ENCODE measurements around the gene PERCC1.

PERCC1 gene

DNA sequence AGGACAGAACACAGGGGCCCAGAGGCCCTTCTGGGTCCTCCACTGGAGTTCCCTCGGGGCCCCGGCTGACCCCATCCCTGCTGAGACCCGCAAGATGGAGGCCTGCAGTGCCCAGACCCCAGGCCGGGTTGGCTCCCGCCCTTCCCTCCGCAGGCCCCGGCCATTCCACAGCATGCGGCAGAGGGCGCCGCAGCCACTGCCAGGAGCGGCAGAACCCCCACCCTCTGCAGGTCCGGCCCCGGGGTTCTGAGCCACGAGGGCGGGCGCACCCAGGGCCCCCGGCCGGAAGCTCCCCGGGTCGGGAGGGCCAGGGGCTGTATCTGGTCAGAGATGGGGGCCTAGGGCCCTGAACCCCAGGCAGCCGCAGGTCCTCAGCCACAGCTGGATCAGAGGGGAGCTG is 2.4 kb upstream of the PERCC1 start:
- Histone ChIP-seq H3K4me1 (ENCODE audit: control insufficient read depth, insufficient read depth, low read length) (no peaks in the 10 kb centered on the region), H3K36me3 (ENCODE audit: control insufficient read depth, insufficient read depth, low read length) (no peaks in the 10 kb centered on the region), H3K27me3 (ENCODE audit: control insufficient read depth, insufficient read depth, low read length) (no peaks in the 10 kb centered on the region), H3K27ac (ENCODE audit: low read depth, low read length) (no peak overlapping the region), H3K9ac (ENCODE audit: low read depth, low read length) (no peak overlapping the region), H3K9me3 (ENCODE audit: control insufficient read depth, insufficient read depth, low read length) (no peaks in the 10 kb centered on the region), H3K4me3 (ENCODE audit: low read depth, low read length) (no peak overlapping the region)

DNA sequence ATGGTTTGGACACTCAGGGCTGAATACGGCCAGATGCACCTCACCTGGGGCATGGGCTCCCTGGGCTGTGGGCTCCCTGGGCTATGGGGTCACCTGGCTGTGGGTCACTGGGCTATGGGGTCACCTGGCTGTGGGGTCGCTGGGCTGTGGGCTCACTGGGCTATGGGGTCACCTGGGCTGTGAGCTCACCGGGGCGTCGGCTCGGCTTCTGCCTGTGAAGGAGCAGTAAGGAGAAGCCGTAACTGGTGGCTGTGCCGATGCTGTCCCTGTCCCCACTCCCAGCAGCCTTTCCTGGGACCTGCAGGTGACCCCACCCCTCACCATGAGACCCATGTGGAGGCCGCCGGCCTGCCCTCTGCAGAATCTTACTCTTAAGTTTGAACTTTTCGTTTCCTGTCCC is 1.9 kb upstream of the PERCC1 start:
- Histone ChIP-seq H3K27me3 (ENCODE audit: control insufficient read depth, insufficient read depth, low read length) (no peaks in the 10 kb centered on the region), H3K9ac (ENCODE audit: low read depth, low read length) (no peak overlapping the region), H3K4me1 (ENCODE audit: control insufficient read depth, insufficient read depth, low read length) (no peaks in the 10 kb centered on the region), H3K9me3 (ENCODE audit: control insufficient read depth, insufficient read depth, low read length) (no peaks in the 10 kb centered on the region), H3K36me3 (ENCODE audit: control insufficient read depth, insufficient read depth, low read length) (no peaks in the 10 kb centered on the region), H3K4me3 (ENCODE audit: low read depth, low read length) (no peak overlapping the region), H3K27ac (ENCODE audit: low read depth, low read length) (no peak overlapping the region)

DNA sequence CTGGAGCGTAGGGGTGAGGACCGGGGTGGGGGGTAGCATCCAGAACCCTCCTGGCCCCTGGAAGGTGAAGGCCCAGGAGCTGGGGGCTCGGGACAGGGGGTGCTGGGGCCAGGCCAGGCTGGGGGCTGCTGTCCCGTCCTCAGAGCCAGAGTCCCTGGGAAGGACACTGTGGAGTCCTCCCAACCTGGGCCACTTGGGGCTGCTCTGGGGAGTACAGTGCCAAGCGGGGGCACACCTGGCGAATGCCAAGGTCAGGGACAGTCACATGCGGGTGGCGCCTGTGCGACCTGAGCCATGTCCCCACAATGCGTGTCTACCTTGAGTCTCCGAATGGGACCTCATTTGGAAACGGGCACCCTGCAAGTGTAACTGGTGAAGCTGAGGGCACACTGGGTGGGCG is 1.2 kb upstream of the PERCC1 start:
- Histone ChIP-seq H3K9me3 (ENCODE audit: control insufficient read depth, insufficient read depth, low read length) (no peaks in the 10 kb centered on the region), H3K4me3 (ENCODE audit: low read depth, low read length) (no peak overlapping the region), H3K27me3 (ENCODE audit: control insufficient read depth, insufficient read depth, low read length) (no peaks in the 10 kb centered on the region), H3K9ac (ENCODE audit: low read depth, low read length) (no peak overlapping the region), H3K4me1 (ENCODE audit: control insufficient read depth, insufficient read depth, low read length) (no peaks in the 10 kb centered on the region), H3K36me3 (ENCODE audit: control insufficient read depth, insufficient read depth, low read length) (no peaks in the 10 kb centered on the region), H3K27ac (ENCODE audit: low read depth, low read length) (no peak overlapping the region)

DNA sequence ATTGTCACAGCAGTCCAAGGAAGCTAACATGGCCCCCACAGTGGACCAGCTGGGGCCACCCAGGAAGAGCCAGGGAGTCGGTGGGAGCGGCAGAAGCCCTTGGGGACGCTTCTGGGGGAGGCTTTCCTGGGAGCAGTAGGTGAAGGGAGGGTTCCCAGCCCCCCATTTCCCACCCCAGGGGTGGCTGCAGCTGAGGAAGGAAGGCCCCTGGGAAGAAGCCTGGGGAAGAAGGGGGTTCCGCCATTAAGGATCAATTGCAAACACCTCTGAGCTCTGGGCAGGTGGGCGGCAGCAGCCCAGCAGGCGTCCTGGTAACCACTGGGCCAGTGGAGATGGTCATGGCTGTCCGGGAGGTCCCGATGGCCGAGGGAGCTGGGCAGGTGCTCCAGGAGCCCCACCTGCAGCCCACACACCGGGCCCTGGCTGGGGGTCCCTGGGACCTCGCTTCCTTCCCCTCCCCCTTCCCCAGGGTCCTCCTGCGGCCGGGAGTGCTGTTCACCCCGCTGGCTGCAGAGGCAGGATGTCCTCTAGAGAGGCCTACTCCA is 592 bp upstream of the PERCC1 start:
- no peaks in the 10 kb centered on the region for H3K27me3 ChIP-seq (ENCODE audit: control insufficient read depth, insufficient read depth, low read length)
- H3K36me3 ChIP-seq (ENCODE audit: control insufficient read depth, insufficient read depth, low read length) = no peaks in the 10 kb centered on the region
- no peak overlapping the region for H3K9ac ChIP-seq (ENCODE audit: low read depth, low read length)
- no peaks in the 10 kb centered on the region for H3K9me3 ChIP-seq (ENCODE audit: control insufficient read depth, insufficient read depth, low read length)
- H3K27ac ChIP-seq (ENCODE audit: low read depth, low read length) = no peak overlapping the region
- no peak overlapping the region for H3K4me3 ChIP-seq (ENCODE audit: low read depth, low read length)
- no peaks in the 10 kb centered on the region for H3K4me1 ChIP-seq (ENCODE audit: control insufficient read depth, insufficient read depth, low read length)

DNA sequence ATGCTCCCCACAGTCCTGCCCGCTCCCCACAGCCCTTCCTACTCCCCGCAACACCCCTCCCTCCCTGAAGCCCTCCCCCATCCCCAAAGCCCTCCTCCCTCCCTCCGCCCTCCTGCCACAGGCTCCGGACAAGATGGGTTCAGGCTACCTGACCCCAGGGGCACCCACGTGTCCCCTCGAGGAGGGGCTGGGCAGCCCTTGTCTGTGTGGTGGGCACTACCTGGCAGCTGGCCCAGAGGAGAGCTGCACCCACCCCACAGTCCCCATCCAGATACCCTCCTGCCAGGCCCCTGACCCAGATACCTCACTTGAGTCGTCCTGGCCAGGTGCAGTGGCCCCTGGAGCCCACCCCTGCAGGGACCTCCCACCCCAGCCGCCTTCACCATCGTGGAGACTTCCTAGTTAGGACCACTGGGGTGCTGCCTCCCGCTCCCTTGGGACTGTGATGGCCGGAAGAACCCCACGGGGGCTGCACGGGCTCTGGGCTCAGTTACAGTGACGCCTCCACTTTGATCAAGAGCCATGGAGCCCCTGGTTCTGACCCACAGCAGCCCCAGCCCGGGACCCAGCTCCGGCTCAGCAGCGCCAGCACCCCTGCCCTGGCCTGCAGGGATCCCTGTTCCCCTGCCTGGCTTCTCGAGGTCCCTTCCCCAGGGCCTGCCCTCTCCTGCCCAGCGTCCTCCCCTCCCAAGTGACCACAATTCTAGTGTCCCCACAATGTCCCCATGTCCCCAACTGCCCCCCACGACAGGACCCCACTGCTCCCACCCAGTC is 806 bp downstream of the PERCC1 start:
- H3K36me3 ChIP-seq (ENCODE audit: control insufficient read depth, insufficient read depth, low read length) = no peaks in the 10 kb centered on the region
- H3K27me3 ChIP-seq (ENCODE audit: control insufficient read depth, insufficient read depth, low read length) = no peaks in the 10 kb centered on the region
- no peak overlapping the region for H3K4me3 ChIP-seq (ENCODE audit: low read depth, low read length)
- H3K9ac ChIP-seq (ENCODE audit: low read depth, low read length) = no peak overlapping the region
- H3K27ac ChIP-seq (ENCODE audit: low read depth, low read length) = no peak overlapping the region
- H3K9me3 ChIP-seq (ENCODE audit: control insufficient read depth, insufficient read depth, low read length) = no peaks in the 10 kb centered on the region
- no peaks in the 10 kb centered on the region for H3K4me1 ChIP-seq (ENCODE audit: control insufficient read depth, insufficient read depth, low read length)

DNA sequence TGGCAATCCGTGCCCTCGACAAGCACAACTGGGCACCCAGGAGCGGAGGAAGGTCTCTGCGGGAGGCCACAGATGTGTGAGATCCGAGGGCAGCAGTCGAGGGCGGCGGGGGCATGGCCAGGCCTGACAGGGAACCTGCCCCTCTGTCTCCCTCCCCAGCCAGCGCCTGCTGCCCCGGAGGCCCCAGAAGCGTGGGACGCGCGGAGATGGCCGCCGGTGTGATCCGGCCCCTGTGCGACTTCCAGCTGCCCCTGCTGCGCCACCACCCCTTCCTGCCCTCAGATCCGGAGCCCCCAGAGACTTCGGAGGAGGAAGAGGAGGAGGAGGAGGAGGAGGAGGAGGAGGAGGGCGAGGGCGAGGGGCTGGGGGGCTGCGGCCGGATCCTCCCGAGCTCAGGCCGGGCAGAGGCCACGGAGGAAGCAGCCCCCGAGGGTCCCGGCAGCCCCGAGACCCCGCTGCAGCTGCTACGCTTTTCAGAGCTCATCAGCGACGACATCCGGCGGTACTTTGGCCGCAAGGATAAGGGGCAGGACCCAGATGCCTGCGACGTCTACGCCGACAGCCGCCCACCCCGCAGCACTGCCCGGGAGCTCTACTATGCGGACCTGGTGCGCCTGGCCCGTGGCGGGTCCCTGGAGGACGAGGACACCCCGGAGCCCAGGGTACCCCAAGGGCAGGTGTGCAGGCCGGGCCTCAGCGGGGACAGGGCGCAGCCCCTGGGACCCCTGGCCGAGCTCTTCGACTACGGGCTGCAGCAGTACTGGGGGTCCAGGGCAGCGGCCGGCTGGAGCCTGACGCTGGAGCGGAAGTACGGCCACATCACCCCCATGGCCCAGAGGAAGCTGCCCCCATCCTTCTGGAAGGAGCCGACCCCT is 1.7 kb downstream of the PERCC1 start:
- Histone ChIP-seq H3K9me3 (ENCODE audit: control insufficient read depth, insufficient read depth, low read length) (no peaks in the 10 kb centered on the region), H3K4me1 (ENCODE audit: control insufficient read depth, insufficient read depth, low read length) (no peaks in the 10 kb centered on the region), H3K4me3 (ENCODE audit: low read depth, low read length) (no peak overlapping the region), H3K36me3 (ENCODE audit: control insufficient read depth, insufficient read depth, low read length) (no peaks in the 10 kb centered on the region), H3K27me3 (ENCODE audit: control insufficient read depth, insufficient read depth, low read length) (no peaks in the 10 kb centered on the region), H3K9ac (ENCODE audit: low read depth, low read length) (no peak overlapping the region), H3K27ac (ENCODE audit: low read depth, low read length) (no peak overlapping the region)

DNA sequence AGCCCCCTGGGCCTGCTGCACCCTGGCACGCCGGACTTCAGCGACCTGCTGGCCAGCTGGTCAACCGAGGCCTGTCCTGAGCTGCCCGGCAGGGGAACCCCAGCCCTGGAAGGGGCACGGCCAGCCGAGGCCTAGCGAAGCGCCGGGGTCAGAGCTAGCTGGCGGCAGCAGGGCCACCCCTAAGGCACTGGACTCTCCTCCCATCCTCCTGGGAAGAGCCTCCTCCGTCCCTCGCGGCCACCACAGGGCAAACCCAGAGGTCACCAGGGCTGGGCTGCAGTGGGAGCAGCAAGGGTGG is 2.3 kb downstream of the PERCC1 start:
- no peaks in the 10 kb centered on the region for H3K4me1 ChIP-seq (ENCODE audit: control insufficient read depth, insufficient read depth, low read length)
- no peaks in the 10 kb centered on the region for H3K9me3 ChIP-seq (ENCODE audit: control insufficient read depth, insufficient read depth, low read length)
- H3K27me3 ChIP-seq (ENCODE audit: control insufficient read depth, insufficient read depth, low read length) = no peaks in the 10 kb centered on the region
- H3K9ac ChIP-seq (ENCODE audit: low read depth, low read length) = no peak overlapping the region
- no peak overlapping the region for H3K27ac ChIP-seq (ENCODE audit: low read depth, low read length)
- no peak overlapping the region for H3K4me3 ChIP-seq (ENCODE audit: low read depth, low read length)
- H3K36me3 ChIP-seq (ENCODE audit: control insufficient read depth, insufficient read depth, low read length) = no peaks in the 10 kb centered on the region

DNA sequence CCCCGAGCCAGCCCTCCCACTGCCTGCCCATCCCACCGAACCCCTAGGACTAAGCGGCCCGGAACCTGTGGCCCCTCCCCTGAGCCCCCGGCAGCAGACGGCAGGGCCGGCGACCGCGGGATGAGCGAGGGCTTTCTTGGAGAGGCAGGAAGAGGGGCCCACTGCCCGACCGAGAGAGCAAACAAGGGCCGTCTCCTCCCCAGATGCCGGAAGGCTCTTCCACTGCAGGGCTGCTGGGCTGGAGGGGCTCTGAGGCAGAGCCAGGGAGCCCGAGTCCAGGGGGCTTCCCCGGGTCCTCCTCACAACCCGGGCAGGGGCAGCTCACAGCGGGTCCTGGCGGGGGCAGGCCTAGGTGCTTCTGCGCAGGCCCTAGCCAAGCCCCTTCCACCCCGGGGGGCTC is 2.9 kb downstream of the PERCC1 start:
- Histone ChIP-seq H3K9ac (ENCODE audit: low read depth, low read length) (no peak overlapping the region), H3K27me3 (ENCODE audit: control insufficient read depth, insufficient read depth, low read length) (no peaks in the 10 kb centered on the region), H3K27ac (ENCODE audit: low read depth, low read length) (no peak overlapping the region), H3K36me3 (ENCODE audit: control insufficient read depth, insufficient read depth, low read length) (no peaks in the 10 kb centered on the region), H3K4me1 (ENCODE audit: control insufficient read depth, insufficient read depth, low read length) (no peaks in the 10 kb centered on the region), H3K9me3 (ENCODE audit: control insufficient read depth, insufficient read depth, low read length) (no peaks in the 10 kb centered on the region), H3K4me3 (ENCODE audit: low read depth, low read length) (no peak overlapping the region)

DNA sequence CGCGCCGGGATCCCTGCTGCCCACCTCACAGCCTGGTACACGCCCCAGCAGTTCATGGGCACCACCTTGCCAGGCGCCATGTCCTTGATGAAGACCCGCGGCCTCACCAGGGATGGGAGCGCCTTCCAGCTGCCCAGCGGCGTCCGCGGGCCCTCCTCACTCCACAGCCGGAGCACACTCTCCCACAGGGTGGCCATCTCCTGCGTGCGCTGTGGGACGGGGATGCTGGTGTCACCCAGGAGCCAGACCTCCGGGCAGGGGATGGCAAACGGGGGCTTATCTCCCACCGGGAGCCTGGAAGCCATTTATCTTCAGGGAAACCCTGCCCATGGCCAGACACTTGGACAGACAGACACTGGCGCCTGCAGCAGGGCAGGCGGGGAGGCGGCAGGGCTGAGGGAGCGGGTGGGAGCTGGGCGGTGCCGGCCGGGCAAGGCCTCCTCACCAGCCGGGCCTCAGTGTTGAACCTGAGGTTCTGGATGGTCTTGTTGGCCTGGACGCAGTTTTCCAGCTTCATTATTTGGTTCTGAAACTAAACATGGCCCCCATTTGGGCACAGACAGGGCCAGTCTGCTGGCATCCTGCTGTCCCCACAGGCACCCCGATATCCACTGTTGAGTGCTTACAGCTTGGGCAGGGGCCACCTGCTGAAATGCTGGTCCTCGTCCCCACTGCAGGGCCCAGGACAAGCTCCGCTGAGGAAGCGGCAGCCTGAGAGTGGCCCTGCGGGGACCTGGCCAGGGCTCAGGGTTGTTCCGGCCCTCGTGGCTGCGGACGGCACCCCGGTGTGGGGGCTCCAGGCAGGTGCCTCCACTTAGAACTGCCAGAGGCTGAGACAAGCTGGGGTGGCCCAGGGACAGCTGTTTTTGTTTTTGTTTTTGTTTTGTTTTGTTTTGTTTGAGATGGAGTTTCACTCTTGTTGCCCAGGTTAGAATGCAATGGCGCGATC is 4.0 kb downstream of the PERCC1 start:
- H3K4me1 ChIP-seq (ENCODE audit: control insufficient read depth, insufficient read depth, low read length) = no peaks in the 10 kb centered on the region

DNA sequence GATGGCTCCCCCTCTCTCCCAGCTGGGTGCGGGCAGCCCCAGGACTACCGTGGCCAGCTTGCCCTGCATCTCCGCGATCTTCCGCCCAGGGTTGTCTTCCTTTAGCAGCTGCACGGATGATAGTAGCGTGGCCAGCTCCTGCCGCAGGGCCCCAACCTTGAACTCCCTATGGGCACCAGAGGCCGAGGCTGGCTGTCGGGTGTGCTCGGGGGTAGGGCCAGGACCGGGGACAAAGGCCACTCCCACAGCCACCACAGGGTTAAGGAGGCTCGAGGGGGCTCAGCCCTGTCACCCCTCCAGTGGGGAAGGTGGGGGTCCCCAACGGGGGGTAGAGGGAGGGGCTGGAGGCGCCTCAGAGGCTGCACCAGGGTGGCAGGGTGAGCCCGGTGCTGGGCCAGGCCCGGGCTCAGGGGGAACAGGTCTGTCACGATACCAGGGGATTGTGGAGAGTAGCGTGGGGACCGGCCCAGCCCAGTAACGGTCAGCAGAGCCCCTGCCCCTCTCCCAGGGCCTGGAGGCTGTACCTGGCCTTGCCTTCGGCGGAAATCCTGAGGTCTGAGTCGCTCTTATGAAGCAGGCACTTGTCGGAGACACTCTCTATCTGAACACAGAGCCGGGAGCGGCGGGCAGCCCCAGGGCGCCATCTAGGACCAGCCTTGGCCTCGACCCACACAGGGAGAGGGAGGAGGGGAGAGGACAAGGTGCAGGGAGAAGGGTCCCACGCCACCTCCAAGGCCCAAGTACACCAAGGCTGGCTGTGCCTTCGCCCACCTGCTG is 5.2 kb downstream of the PERCC1 start:
- no peaks in the 10 kb centered on the region for H3K36me3 ChIP-seq (ENCODE audit: control insufficient read depth, insufficient read depth, low read length)
- no peak overlapping the region for H3K9ac ChIP-seq (ENCODE audit: low read depth, low read length)
- no peak overlapping the region for H3K4me3 ChIP-seq (ENCODE audit: low read depth, low read length)
- no peaks in the 10 kb centered on the region for H3K9me3 ChIP-seq (ENCODE audit: control insufficient read depth, insufficient read depth, low read length)
- no peaks in the 10 kb centered on the region for H3K4me1 ChIP-seq (ENCODE audit: control insufficient read depth, insufficient read depth, low read length)
- no peaks in the 10 kb centered on the region for H3K27me3 ChIP-seq (ENCODE audit: control insufficient read depth, insufficient read depth, low read length)
- H3K27ac ChIP-seq (ENCODE audit: low read depth, low read length) = no peak overlapping the region

More for the DNA sequence above, 4.0 kb downstream of the PERCC1 start:
- H3K36me3 ChIP-seq (ENCODE audit: control insufficient read depth, insufficient read depth, low read length) = no peaks in the 10 kb centered on the region
- H3K9ac ChIP-seq (ENCODE audit: low read depth, low read length) = no peak overlapping the region
- H3K27me3 ChIP-seq (ENCODE audit: control insufficient read depth, insufficient read depth, low read length) = no peaks in the 10 kb centered on the region
- H3K9me3 ChIP-seq (ENCODE audit: control insufficient read depth, insufficient read depth, low read length) = no peaks in the 10 kb centered on the region
- H3K27ac ChIP-seq (ENCODE audit: low read depth, low read length) = no peak overlapping the region
- H3K4me3 ChIP-seq (ENCODE audit: low read depth, low read length) = no peak overlapping the region

Measured in HUES48 (cell line).